Measurements from ENCODE around the gene SMARCE1. TPM values are rescaled to one million over a fixed set of nuclear protein-coding genes. Genes with fewer than 3 reads are reported as not detected.

SMARCE1 gene
- polyA plus RNA-seq, 1 donor (not counting 4 experiments of a cell fraction or from before 2014, with no cell fraction given) = 60.6 TPM

DNA sequence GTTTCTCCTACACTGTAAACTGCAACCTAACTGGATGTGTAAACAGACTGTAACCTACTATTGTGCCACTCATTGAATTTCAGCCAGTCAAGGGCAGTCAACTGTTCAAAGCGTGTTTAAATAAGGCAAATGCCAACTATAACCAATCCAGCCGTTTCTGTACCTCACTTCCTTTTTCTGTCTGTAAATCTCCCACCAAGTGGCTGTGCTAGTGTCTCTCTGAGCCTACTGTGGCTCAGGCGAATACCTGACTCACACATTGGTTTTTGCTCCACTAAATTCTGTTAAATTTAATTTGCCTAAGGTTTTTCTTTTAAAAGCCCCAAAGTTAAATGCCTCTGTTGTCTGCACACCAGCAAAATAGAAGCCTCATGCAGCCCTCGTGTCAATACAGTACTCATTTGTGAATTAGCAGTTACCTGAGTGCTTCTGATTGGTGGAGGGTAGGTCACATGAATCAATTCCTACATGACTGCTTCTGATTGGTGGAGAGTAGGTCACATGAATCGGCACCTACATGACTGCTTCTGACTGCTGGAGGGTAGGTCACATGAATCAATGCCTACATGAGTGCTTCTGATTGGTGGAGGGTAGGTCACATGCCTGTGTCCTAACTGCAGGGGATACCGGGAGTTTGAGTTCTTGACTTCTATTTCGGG lies 51.2 kb downstream of the SMARCE1 start:
- DNase-seq (ENCODE audit: low read depth, low spot score) (no peak), FAIRE-seq (no peak)
- dilution Hi-C loops (cut with MboI; ENCODE audit: extremely low pct_ligation_motif_present, low sequenced_read_pairs) = no loop called here
- H3K27ac ChIP-seq (ENCODE audit: control insufficient read depth, insufficient read depth, low read length) = no peak overlapping the region
- H3K9me3 ChIP-seq (ENCODE audit: control insufficient read depth, low read depth, low read length) = no peaks in the 10 kb centered on the region
- H3K9ac ChIP-seq (ENCODE audit: control insufficient read depth, extremely low read depth, insufficient read depth, low read length) = no peak overlapping the region
- no peak overlapping the region for H3K4me2 ChIP-seq (ENCODE audit: control insufficient read depth, extremely low read depth, insufficient read depth, low read depth, low read length)
- peaks cover 4% of the 10 kb centered on the region for H3K27me3 ChIP-seq (ENCODE audit: control insufficient read depth, extremely low read depth, insufficient read depth, low read length)
- no peak overlapping the region for H2AFZ ChIP-seq (ENCODE audit: control insufficient read depth, low read length)
- no peaks in the 10 kb centered on the region for H3K4me1 ChIP-seq (ENCODE audit: control insufficient read depth, extremely low read depth, insufficient read depth, low read length)
- no peak overlapping the region for H3K4me3 ChIP-seq (ENCODE audit: control insufficient read depth in 2 of 3, extremely low read depth in 1 of 3, insufficient read depth in 2 of 3, low read depth in 1 of 3, low read length in 3 of 3)
- no peaks in the 10 kb centered on the region for H3K9me1 ChIP-seq (ENCODE audit: control insufficient read depth, extremely low read depth, insufficient read depth, low read length)
- H3K36me3 ChIP-seq (ENCODE audit: control insufficient read depth in 2 of 2, extremely low read depth in 1 of 2, insufficient read depth in 2 of 2, low read length in 2 of 2) = no peaks in the 10 kb centered on the region
- H3K79me2 ChIP-seq (ENCODE audit: control insufficient read depth, insufficient read depth, low read length) = no peaks in the 10 kb centered on the region
- H4K20me1 ChIP-seq (ENCODE audit: control insufficient read depth, extremely low read depth, insufficient read depth, low read length) = no peaks in the 10 kb centered on the region
- TF ChIP-seq EZH2 (IDR thresholded peaks at IDR 0.05; ENCODE audit: low read length) = no peak
- TF ChIP-seq, protein P1, sequence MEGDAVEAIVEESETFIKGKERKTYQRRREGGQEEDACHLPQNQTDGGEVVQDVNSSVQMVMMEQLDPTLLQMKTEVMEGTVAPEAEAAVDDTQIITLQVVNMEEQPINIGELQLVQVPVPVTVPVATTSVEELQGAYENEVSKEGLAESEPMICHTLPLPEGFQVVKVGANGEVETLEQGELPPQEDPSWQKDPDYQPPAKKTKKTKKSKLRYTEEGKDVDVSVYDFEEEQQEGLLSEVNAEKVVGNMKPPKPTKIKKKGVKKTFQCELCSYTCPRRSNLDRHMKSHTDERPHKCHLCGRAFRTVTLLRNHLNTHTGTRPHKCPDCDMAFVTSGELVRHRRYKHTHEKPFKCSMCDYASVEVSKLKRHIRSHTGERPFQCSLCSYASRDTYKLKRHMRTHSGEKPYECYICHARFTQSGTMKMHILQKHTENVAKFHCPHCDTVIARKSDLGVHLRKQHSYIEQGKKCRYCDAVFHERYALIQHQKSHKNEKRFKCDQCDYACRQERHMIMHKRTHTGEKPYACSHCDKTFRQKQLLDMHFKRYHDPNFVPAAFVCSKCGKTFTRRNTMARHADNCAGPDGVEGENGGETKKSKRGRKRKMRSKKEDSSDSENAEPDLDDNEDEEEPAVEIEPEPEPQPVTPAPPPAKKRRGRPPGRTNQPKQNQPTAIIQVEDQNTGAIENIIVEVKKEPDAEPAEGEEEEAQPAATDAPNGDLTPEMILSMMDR (optimal IDR thresholded peaks at IDR 0.05 in 1 of 3, IDR thresholded peaks at IDR 0.05 in 1 of 3, conservative IDR thresholded peaks at IDR 0.05 in 1 of 3; ENCODE audit: extremely low read depth in 1 of 3, insufficient read depth in 2 of 3, low read length in 3 of 3) = no peak

DNA sequence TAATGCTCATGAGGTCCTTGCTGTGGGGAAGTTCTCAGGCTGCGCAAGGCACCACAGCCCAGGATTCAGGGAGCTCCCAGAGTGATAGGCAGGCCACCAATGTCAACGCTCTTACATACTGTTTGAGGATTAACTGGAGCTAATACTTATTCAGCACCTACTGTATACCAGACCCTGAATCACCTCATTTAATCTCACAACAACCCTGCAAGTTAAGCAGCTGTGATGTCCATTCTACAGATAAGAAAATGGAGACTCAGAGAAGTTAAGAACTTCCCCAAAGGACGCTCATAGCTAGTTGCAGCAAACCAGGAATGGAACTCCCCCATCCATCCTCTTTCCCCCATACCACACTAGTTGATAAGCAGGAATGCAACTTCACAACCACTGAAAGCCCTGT lies 56.9 kb downstream of the SMARCE1 start:
- no peaks in the 10 kb centered on the region for H3K9me1 ChIP-seq (ENCODE audit: control insufficient read depth, extremely low read depth, insufficient read depth, low read length)
- no peak for DNase-seq (ENCODE audit: low read depth, low spot score)

More for the DNA sequence above, 56.9 kb downstream of the SMARCE1 start:
- Histone ChIP-seq H3K36me3 (ENCODE audit: control insufficient read depth in 2 of 2, extremely low read depth in 1 of 2, insufficient read depth in 2 of 2, low read length in 2 of 2) (no peaks in the 10 kb centered on the region), H3K9me3 (ENCODE audit: control insufficient read depth, low read depth, low read length) (no peaks in the 10 kb centered on the region), H4K20me1 (ENCODE audit: control insufficient read depth, extremely low read depth, insufficient read depth, low read length) (no peaks in the 10 kb centered on the region), H3K4me3 (ENCODE audit: control insufficient read depth in 2 of 3, extremely low read depth in 1 of 3, insufficient read depth in 2 of 3, low read depth in 1 of 3, low read length in 3 of 3) (no peak overlapping the region), H3K27me3 (ENCODE audit: control insufficient read depth, extremely low read depth, insufficient read depth, low read length) (peaks cover 8% of the 10 kb centered on the region), H3K27ac (ENCODE audit: control insufficient read depth, insufficient read depth, low read length) (no peak overlapping the region), H3K4me2 (ENCODE audit: control insufficient read depth, extremely low read depth, insufficient read depth, low read depth, low read length) (no peak overlapping the region), H3K79me2 (ENCODE audit: control insufficient read depth, insufficient read depth, low read length) (no peaks in the 10 kb centered on the region), H3K4me1 (ENCODE audit: control insufficient read depth, extremely low read depth, insufficient read depth, low read length) (no peaks in the 10 kb centered on the region), H2AFZ (ENCODE audit: control insufficient read depth, low read length) (no peak overlapping the region), H3K9ac (ENCODE audit: control insufficient read depth, extremely low read depth, insufficient read depth, low read length) (no peak overlapping the region)
- TF ChIP-seq, protein P1 (optimal IDR thresholded peaks at IDR 0.05 in 1 of 3, IDR thresholded peaks at IDR 0.05 in 1 of 3, conservative IDR thresholded peaks at IDR 0.05 in 1 of 3; ENCODE audit: extremely low read depth in 1 of 3, insufficient read depth in 2 of 3, low read length in 3 of 3) = no peak
- TF ChIP-seq EZH2 (IDR thresholded peaks at IDR 0.05; ENCODE audit: low read length) = no peak
- dilution Hi-C loops (cut with MboI; ENCODE audit: extremely low pct_ligation_motif_present, low sequenced_read_pairs) = no loop called here
- no peak for FAIRE-seq
